Esophagus mucosa (tissue), 1 donor: ENCODE results near the gene FAM20B. TPM values are rescaled to one million over a fixed set of nuclear protein-coding genes. Genes with fewer than 3 reads are reported as not detected.

Experiments used
- ATAC-seq: fragments of 200-7000 bp; cut with Tn5 transposase; one replicate; pipeline ENCODE4 v1.9.1; 2020
- total RNA-seq: library from RNA; stranded (reverse); gene quantifications from one replicate; pipeline ENCODE4 v1.2.4, GENCODE V29; 2023
- donor health status: DM: yes; HTN: yes; CAD: no.

Gene FAM20B
- total RNA-seq, 1 donor from 2014 or later: 18.2 TPM

DNA sequence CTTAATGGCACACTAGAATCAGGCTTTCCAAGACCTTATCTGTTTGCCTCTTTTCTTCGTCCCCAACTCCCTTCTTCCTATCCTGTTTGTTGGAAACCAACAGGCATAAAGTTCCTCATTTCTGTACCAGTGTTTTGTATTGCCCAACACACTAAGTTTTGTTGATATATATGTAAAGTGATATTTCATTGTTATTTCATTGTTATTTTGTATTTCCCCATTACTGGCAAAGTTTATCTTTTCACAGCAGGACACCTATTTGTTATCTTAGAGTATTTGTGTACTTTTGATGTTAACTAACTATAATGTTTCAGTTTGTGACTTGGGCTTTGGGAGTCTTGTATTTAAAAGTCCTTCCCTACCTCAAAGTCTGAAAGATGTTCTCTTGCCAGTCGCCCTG lies 27.1 kb downstream of the FAM20B start:
- no peak for ATAC-seq

DNA sequence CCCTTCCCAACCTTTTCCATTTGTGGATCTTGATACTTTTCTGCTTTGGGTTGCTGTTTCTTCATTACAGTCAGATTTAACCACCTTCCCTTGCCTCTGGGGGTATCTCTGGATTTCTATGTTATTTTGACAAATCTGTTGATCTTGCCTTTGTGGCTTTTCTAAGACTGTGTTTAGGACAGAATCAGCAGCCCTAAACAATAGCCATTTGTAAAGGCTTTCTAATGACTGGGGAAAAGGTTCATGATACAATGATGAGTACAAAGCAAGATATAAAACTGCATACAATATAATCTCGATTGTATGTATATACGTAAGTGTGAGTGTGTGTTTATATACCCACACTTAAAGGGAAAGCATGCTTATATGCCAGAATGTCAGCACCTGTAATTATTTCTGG lies 27.8 kb downstream of the FAM20B start:
- ATAC-seq: no peak

GRCh38 chr1:179055937-179056336 lies 30.2 kb downstream of the FAM20B start:
- ATAC-seq: no peak

DNA sequence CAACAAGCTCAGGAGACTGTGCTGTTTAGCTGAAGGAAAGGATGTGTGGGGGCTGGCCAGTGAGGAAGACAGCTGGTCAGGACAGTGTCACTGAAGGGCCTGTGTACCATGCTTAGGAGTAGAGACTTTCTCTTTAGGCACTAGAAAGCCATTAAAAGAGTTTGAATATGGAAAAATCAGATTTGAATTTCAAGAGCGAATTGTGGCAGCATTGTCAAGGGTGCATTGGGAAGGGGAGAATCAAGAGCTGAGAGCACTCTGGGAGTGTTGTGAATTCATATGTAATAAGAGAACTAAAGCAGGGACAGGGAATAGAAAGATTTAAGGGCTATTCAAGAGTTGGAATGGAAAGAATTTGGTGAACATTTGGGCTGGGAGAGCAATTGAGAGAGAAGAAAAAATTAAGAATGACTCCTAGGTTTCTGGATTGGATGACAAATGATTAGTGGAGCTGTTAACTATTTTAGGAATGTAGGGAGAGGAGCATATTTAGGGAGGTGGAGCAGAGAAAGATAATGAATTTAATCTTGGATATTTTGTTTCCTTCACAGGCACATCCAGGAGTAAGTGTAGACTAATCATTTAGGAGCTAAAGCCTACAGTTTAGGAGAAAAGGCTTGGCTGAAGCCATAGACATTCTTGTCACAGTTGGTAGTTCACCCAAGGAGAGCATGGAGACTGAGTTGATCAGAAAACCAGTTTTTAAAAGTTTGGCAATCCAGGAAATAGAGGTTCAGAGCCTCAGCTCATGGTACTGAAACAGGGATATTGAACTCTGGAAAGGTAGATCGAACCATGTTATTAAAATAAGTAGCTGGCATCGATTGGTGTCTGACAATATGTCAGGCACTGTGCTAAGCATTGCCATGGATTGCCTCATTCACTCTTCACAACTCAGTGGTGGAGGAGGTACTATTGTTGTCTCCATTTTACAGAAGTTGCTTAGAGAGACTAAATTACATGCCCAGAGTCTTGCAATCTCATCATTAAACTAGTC lies 33.1 kb downstream of the FAM20B start:
- no peak for ATAC-seq

- ATAC-seq: no peak
Observed at GRCh38 chr1:179061360-179062282, 35.9 kb downstream of the FAM20B start.

DNA sequence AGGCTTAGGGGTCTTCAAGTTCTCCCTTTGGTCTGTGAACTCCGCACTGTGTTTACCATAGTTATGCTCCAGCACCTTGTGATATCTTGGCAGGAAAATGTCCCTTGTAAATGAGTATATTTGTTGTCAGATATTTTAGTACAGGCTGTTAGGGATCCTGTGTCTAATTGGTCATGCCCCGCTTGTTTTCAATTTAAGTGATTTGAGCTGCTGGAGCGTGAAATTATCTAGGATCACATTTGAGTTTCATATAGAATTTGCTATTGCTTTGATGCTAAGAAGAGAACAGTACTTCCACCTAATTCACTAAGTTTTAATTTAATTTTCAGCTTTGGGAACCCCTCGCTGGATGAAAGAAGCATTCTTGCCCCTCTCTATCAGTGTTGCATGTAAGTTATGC lies 40.8 kb downstream of the FAM20B start:
- ATAC-seq: no peak

GRCh38 chr1:179077396-179077795 lies 51.7 kb downstream of the FAM20B start:
- ATAC-seq: no peak

DNA sequence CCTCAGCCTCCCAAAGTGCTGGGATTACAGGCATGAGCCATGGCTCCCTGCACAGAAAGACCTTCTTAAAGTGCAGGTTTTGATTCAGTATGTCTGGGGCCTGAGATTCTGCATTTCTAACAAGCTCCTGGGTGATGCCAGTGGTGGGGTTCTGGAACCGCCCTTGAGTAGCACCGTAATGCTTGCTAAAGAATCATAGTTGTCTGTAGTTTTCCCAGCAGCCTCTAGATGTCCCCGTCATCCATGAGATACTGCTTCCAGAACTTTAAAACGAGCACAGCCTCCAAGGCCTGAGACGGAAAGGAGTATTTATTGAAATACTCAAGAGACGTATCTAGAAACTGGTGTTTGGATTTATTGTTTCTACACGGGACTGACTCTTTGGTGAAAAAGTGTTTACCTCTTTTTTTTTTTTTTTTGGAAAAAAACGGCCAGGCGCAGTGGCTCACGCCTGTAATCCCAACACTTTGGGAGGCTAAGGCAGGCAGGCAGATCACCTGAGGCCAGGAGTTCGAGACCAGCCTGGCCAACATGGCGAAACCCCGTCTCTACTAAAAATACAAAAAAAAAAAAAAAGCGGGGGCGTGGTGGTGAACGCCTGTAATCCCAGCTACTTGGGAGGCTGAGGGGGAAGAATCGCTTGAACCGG lies 53.5 kb downstream of the FAM20B start:
- ATAC-seq: peak; percentile 45

GRCh38 chr1:179080866-179081686 lies 55.4 kb downstream of the FAM20B start:
- ATAC-seq: no peak

DNA sequence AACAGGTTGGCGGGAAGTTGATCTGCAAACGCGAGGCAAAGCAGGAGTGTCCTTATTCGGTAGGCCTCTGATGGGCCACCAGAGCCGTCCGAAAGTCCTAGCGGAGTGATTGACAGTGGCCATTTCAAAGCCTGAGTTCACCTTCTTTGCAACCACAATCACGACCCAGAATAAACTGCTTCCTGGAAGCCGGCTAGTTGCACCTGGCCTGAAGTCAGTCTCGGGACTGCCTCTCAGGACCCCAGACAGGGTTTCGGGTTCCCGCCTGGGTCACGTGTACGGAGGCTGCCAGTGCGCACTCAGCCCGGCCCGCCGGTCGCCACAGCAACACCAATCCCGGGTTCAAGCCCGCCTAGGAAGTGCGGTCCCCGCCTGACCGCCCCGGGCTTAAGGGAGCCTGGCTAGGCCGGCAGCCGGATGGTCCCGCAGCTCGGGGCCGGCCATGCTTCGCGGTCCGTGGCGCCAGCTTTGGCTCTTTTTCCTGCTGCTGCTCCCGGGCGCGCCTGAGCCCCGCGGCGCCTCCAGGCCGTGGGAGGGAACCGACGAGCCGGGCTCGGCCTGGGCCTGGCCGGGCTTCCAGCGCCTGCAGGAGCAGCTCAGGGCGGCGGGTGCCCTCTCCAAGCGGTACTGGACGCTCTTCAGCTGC lies 56.1 kb downstream of the FAM20B start, which contains the start of gene TOR3A:
Gene TOR3A (plus strand): TSS at position 384 of the 646 bp plus-strand sequence. CDS start 59 bp downstream, at position 443.
- ATAC-seq: peak; percentile 96

GRCh38 chr1:179082333-179082998 lies 56.8 kb downstream of the FAM20B start:
- peak; percentile 45 for ATAC-seq

DNA sequence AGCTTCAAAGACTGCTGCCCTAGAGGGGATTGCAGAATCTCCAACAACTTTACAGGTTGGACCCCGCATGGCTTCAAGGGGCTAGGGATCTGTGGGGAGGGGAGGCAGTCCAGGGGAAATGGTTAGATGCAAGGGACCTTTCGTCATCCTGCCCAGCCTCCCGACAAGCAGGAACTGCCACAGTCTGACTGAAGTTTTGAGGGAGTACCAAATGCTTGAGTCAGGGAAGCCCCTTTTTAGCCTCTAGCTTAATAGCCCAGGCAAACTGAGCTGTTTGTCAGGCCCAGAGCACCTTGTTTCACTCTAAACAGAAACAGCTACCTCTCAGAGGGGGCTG lies 57.3 kb downstream of the FAM20B start:
- ATAC-seq: no peak

GRCh38 chr1:179083533-179083932 lies 57.8 kb downstream of the FAM20B start:
- ATAC-seq: no peak

- no peak for ATAC-seq
Observed at GRCh38 chr1:179087665-179088064, 62.0 kb downstream of the FAM20B start.

DNA sequence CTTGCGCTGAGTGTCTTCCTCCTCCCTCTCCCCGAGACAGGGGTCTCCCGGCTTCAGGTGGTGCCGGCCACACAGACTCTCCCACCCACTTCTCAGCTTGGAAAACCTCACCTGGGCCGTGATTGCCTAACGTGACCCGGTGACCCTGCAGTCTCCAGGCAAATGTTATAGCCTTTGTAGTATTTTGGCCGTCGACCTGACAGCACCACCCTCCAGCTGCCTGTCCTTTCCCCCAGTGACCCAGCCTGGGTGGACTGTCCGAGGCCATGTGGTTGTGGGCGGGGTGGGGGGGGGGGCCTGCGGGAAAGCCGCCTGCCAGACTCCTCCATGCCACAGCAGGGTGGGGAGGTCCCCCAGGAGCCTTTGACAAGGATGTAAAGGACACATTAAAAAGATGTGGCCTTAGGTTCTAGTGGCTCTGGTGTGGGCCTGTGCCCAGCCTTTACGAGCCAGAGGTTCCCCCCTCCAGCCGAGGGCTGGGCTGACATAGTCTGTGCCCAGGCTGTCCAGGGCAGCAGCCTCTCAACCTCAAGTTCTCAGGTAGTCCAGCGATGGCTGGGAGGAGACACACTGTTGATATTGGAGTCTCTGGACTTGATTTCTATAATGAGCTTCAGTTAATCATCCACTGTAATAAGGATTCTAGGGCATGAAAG lies 64.3 kb downstream of the FAM20B start:
- no peak for ATAC-seq

- no peak for ATAC-seq
Observed at GRCh38 chr1:179090522-179090921, 64.8 kb downstream of the FAM20B start.

GRCh38 chr1:179090923-179091322 lies 65.2 kb downstream of the FAM20B start:
- ATAC-seq: no peak

- no peak for ATAC-seq
Observed at GRCh38 chr1:179091691-179092165, 66.0 kb downstream of the FAM20B start.

DNA sequence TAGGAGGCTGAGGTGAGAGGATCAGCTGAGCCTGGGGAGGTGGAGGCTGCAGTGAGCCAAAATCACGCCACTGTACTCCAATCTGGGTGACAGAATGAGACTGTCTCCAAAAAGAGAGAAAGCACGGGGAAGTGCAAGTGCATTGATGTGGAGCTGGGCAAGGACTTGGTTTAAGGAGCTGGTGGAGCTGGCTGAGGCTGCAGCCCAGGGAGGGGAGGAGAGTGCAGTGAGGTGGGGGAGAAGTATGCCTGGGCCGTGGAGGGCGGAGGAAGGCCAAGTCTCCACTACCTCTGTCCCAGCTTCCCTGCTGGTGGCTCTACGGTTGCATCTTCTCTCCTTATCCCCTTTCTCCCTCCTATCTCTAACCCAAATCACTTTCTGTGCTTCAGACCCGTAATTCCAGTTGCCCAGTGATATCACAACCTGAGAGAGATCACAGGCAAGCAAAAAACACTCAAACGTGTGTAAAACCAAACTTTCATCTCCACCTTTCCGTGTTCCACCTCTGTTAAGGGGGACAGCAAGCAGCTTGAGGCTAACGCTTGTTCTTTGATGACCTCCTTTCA lies 67.3 kb downstream of the FAM20B start:
- ATAC-seq: no peak

GRCh38 chr1:179094818-179095217 lies 69.1 kb downstream of the FAM20B start:
- ATAC-seq: no peak
